Trophoblast cell (in vitro differentiated cells and primary cell): ENCODE results near the gene OMP.

Experiments used
- DNase-seq, 2 donors: peaks; one replicate each; pipeline ENCODE4 v3.0.0-alpha.2; 2016
- H2AFZ ChIP-seq: 2 replicates; pipeline ENCODE4 v1.6.1; 2013; ENCODE audit warnings: low read length, moderate library complexity, mild to moderate bottlenecking; ENCODE audit not compliant: insufficient read depth, poor library complexity
- H2AK5ac ChIP-seq: 2 replicates; pipeline ENCODE4 v1.6.1; 2013; ENCODE audit warnings: mild to moderate bottlenecking, low read length
- H2BK120ac ChIP-seq: 2 replicates; pipeline ENCODE4 v1.6.1; 2013; ENCODE audit warnings: low read length, mild to moderate bottlenecking, moderate library complexity; ENCODE audit not compliant: insufficient read depth, poor library complexity
- H2BK12ac ChIP-seq: 2 replicates; pipeline ENCODE4 v1.6.1; 2013; ENCODE audit warnings: mild to moderate bottlenecking, low read length, moderate library complexity
- H2BK5ac ChIP-seq: 2 replicates; pipeline ENCODE4 v1.6.1; 2013; ENCODE audit warnings: low read length, low read depth, moderate library complexity, mild to moderate bottlenecking; ENCODE audit not compliant: poor library complexity
- H3K14ac ChIP-seq: 2 replicates; pipeline ENCODE4 v1.6.1; 2013; ENCODE audit warnings: mild to moderate bottlenecking, low read length
- H3K18ac ChIP-seq: 2 replicates; pipeline ENCODE4 v1.6.1; 2013; ENCODE audit warnings: mild to moderate bottlenecking, low read length
- H3K23ac ChIP-seq: 2 replicates; pipeline ENCODE4 v1.6.1; 2013; ENCODE audit warnings: low read length
- H3K27ac ChIP-seq: 2 replicates; pipeline ENCODE4 v1.5.1; 2013; ENCODE audit warnings: low read depth, mild to moderate bottlenecking, inconsistent platforms, low read length, moderate library complexity
- H3K27me3 ChIP-seq: 2 replicates; pipeline ENCODE4 v1.6.1; 2013; ENCODE audit warnings: inconsistent platforms, mild to moderate bottlenecking, low read length, moderate library complexity; ENCODE audit not compliant: insufficient read depth
- H3K36me3 ChIP-seq, 2 experiments: 1 replicate in 1 of 2; 2 replicates in 1 of 2; pipeline ENCODE4 v1.6.1; 2013; ENCODE audit warnings: low read length in 2 of 2, mild to moderate bottlenecking in 2 of 2, moderate library complexity in 1 of 2; ENCODE audit not compliant: insufficient read depth in 2 of 2, control insufficient read depth in 1 of 2
- H3K4ac ChIP-seq: 2 replicates; pipeline ENCODE4 v1.6.1; 2013; ENCODE audit warnings: low read depth, mild to moderate bottlenecking, low read length, moderate library complexity
- H3K4me1 ChIP-seq, 2 experiments: 1 replicate in 1 of 2; 2 replicates in 1 of 2; pipeline ENCODE4 v1.6.1; 2013; ENCODE audit warnings: low read length in 2 of 2, mild to moderate bottlenecking in 2 of 2, moderate library complexity in 1 of 2; ENCODE audit not compliant: insufficient read depth in 2 of 2, control insufficient read depth in 1 of 2
- H3K4me2 ChIP-seq: 2 replicates; pipeline ENCODE4 v1.6.1; 2013; ENCODE audit warnings: inconsistent platforms, mild to moderate bottlenecking, low read length, moderate library complexity
- H3K4me3 ChIP-seq: 2 replicates; pipeline ENCODE4 v1.5.1; 2013; ENCODE audit warnings: mild to moderate bottlenecking, low read depth, low read length, inconsistent platforms
- H3K79me1 ChIP-seq: one replicate; pipeline ENCODE4 v1.6.1; 2013; ENCODE audit warnings: low read length
- H3K79me2 ChIP-seq: 2 replicates; pipeline ENCODE4 v1.6.1; 2013; ENCODE audit warnings: low read length, mild to moderate bottlenecking; ENCODE audit not compliant: control insufficient read depth, insufficient read depth, poor library complexity
- H3K9ac ChIP-seq: 2 replicates; pipeline ENCODE4 v1.6.1; 2013; ENCODE audit warnings: mild to moderate bottlenecking, low read length
- H3K9me3 ChIP-seq: 2 replicates; pipeline ENCODE4 v1.6.1; 2013; ENCODE audit warnings: low read depth, mild to moderate bottlenecking, control low read depth, inconsistent platforms, low read length; ENCODE audit not compliant: insufficient read depth
- H4K12ac ChIP-seq: 2 replicates; pipeline ENCODE4 v1.6.1; 2013; ENCODE audit warnings: low read depth, mild to moderate bottlenecking, low read length, moderate library complexity
- H4K8ac ChIP-seq: 2 replicates; pipeline ENCODE4 v1.6.1; 2013; ENCODE audit warnings: low read depth, mild to moderate bottlenecking, low read length, moderate library complexity
- H4K91ac ChIP-seq: one replicate; pipeline ENCODE4 v1.6.1; 2013; ENCODE audit warnings: low read depth, mild to moderate bottlenecking, low read length, moderate library complexity
- WGBS: extraction: QIAGEN DNeasy Blood & Tissue Kit; methylation state at CpG from one replicate; pipeline ENCODE4 v1.1.7; 2013; ENCODE audit warnings: missing lambda C conversion rate; ENCODE audit not compliant: insufficient read length, insufficient coverage; ENCODE audit errors: extremely low coverage; 5-methylcytosine and 5-hydroxymethylcytosine counted together

OMP gene

DNA sequence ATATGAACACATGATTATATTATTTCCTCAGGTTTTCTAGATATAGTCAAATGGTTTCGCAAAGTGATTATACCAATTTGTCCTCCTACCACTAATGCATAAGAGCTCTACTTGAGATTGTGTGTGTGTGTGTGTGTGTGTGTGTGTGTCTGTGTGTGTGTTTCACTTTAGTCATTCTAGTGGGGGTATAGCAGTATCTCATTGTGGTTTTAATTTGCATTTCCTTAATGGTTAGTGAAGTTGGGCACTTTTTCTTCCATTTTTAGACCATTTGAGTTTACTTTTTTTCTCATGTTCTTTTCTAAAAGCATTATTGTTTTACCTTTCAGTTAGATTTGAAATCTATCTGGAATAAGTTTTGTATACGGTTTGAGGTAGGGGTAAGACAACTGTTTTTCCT, 23.0 kb upstream of the OMP start:
- Histone ChIP-seq H3K4me3 (no peak overlapping the region), H4K91ac (no peak overlapping the region), H4K12ac (no peak overlapping the region), H3K79me1 (no peaks in the 10 kb centered on the region), H3K14ac (no peak overlapping the region), H3K4me1 (no peaks in the 10 kb centered on the region), H4K8ac (no peak overlapping the region), H3K36me3 (no peaks in the 10 kb centered on the region), H3K18ac (no peak overlapping the region), H3K79me2 (no peaks in the 10 kb centered on the region), H2BK12ac (no peak overlapping the region), H2AK5ac (no peak overlapping the region), H2BK120ac (no peak overlapping the region), H2BK5ac (no peak overlapping the region), H3K4ac (no peak overlapping the region), H3K4me2 (no peak overlapping the region), H3K23ac (no peak overlapping the region), H3K27ac (no peak overlapping the region), H3K9ac (no peak overlapping the region), H3K27me3 (no peaks in the 10 kb centered on the region), H3K9me3 (no peaks in the 10 kb centered on the region), H2AFZ (no peak overlapping the region)
- DNase-seq: no peak
- WGBS: no CpG with 5 or more reads among the region's 2 CpGs

DNA sequence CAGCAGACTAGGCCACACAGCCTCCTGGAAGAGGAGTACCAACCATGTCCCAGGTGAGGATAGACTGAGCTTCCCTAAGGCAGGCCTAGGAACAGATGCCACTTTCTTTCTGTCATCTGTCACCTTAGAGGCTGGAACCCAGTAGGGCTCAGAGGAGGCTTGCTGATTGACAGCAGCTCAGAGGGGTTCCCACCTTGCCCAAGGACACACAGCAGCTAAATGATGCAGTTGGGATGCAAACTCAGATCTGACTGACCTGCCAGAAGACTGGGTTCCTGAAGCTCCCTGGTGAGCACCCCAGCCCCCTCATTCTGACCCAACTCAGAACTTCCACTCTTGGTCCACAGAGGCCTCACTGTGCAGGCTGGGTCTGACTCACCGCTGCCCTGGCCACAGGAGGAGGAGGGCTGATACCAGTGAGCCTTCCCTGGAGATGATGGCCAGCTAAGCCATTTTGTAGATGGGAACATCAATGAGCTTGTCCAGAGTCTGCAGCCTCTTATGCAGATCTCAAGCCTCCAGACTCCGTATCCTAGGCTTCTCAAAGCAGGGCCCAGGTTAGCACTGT, 21.9 kb upstream of the OMP start:
- Histone ChIP-seq H3K23ac (no peak overlapping the region), H4K8ac (no peak overlapping the region), H3K79me2 (no peaks in the 10 kb centered on the region), H2BK5ac (no peak overlapping the region), H2BK12ac (no peak overlapping the region), H4K12ac (no peak overlapping the region), H3K18ac (no peak overlapping the region), H3K4ac (no peak overlapping the region), H3K27ac (no peak overlapping the region), H3K14ac (no peak overlapping the region), H3K4me1 (no peaks in the 10 kb centered on the region), H4K91ac (no peak overlapping the region), H3K9me3 (no peaks in the 10 kb centered on the region), H3K36me3 (no peaks in the 10 kb centered on the region), H3K79me1 (no peaks in the 10 kb centered on the region), H3K4me3 (no peak overlapping the region), H2AK5ac (no peak overlapping the region), H3K4me2 (no peak overlapping the region), H3K9ac (no peak overlapping the region), H2BK120ac (no peak overlapping the region), H2AFZ (no peak overlapping the region), H3K27me3 (no peaks in the 10 kb centered on the region)
- WGBS: no CpG with 5 or more reads among the region's 2 CpGs
- no peak for DNase-seq

- no peak for DNase-seq
- H3K4me3 ChIP-seq: no peak overlapping the region
- no peaks in the 10 kb centered on the region for H3K79me1 ChIP-seq
- H3K23ac ChIP-seq: no peak overlapping the region
- no peaks in the 10 kb centered on the region for H3K4me1 ChIP-seq
- no peak overlapping the region for H3K9ac ChIP-seq
- H2AFZ ChIP-seq: no peak overlapping the region
- no peak overlapping the region for H3K27ac ChIP-seq
- no peak overlapping the region for H2BK120ac ChIP-seq
- no peak overlapping the region for H4K8ac ChIP-seq
- H3K4ac ChIP-seq: no peak overlapping the region
- no peak overlapping the region for H3K18ac ChIP-seq
- no peak overlapping the region for H2BK12ac ChIP-seq
- WGBS: no CpG with 5 or more reads among the region's 9 CpGs
- H4K91ac ChIP-seq: no peak overlapping the region
- H3K9me3 ChIP-seq: no peaks in the 10 kb centered on the region
- H3K27me3 ChIP-seq: no peaks in the 10 kb centered on the region
- no peak overlapping the region for H2AK5ac ChIP-seq
- no peak overlapping the region for H3K14ac ChIP-seq
- H3K79me2 ChIP-seq: no peaks in the 10 kb centered on the region
- no peak overlapping the region for H3K4me2 ChIP-seq
- no peak overlapping the region for H4K12ac ChIP-seq
- no peaks in the 10 kb centered on the region for H3K36me3 ChIP-seq
- H2BK5ac ChIP-seq: no peak overlapping the region
Measured at GRCh38 chr11:77081381-77081851, 21.2 kb upstream of the OMP start.

DNA sequence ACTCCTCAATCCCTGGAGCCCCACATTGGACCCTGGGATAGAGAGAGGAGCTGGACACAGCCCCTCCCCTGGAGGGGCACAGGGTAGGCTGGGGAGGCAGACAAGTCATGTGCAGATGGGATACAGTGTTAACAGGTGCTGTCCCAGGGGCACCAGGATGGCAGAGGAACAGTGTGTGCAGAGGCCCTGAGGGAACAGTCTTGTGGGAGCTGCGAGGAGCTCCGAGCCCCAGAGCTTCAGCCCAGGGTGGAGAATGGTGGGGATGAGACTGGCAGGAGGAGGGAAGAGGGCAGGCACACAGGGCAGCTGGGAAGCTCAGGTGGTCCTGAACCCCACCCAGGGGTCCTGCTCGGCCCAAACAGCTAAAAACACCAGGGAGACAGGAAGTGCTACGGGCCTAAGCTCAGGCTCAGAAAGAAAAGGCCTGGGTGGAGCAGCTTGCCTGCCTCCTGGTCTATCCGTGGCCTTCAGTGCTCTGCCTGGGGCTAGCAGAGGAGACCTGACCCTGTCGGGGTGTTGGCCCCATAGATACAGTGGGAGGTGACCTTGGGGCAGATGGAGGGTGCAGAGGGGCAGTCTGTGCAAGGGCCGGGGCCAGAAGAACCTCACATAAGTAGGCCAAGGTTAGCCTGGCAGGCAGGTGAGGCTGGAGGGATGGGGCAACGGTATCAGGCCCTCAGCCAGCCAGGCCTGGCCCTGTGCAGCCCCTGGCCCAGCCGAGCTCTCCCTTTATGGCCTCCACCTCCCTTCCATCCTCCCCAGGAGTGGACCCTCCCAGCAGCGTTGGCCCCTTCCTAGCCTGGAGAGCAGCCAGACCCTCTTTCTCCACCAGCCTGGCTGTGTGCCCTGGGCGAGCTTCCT, 20.4 kb upstream of the OMP start:
- H3K79me2 ChIP-seq: no peaks in the 10 kb centered on the region
- no peak overlapping the region for H3K14ac ChIP-seq
- no peak overlapping the region for H2AK5ac ChIP-seq
- H3K4ac ChIP-seq: no peak overlapping the region
- no peak overlapping the region for H2BK120ac ChIP-seq
- H3K27me3 ChIP-seq: no peaks in the 10 kb centered on the region
- no peak for DNase-seq
- H3K79me1 ChIP-seq: no peaks in the 10 kb centered on the region
- no peak overlapping the region for H4K12ac ChIP-seq
- no peaks in the 10 kb centered on the region for H3K9me3 ChIP-seq
- no CpG with 5 or more reads among the region's 11 CpGs for WGBS
- H3K4me1 ChIP-seq: no peaks in the 10 kb centered on the region
- H2BK12ac ChIP-seq: no peak overlapping the region
- no peak overlapping the region for H3K4me3 ChIP-seq
- H3K9ac ChIP-seq: no peak overlapping the region
- H3K4me2 ChIP-seq: no peak overlapping the region
- H3K36me3 ChIP-seq: no peaks in the 10 kb centered on the region
- no peak overlapping the region for H3K27ac ChIP-seq
- H4K91ac ChIP-seq: no peak overlapping the region
- H3K18ac ChIP-seq: no peak overlapping the region
- no peak overlapping the region for H2AFZ ChIP-seq
- no peak overlapping the region for H4K8ac ChIP-seq
- H3K23ac ChIP-seq: no peak overlapping the region
- H2BK5ac ChIP-seq: no peak overlapping the region
